CD4-positive, alpha-beta T cell treated with Interleukin-15 for 4 hours (primary cell): ENCODE results near the gene INSYN2B.

Source experiments
- DNase-seq: peaks from one replicate; pipeline ENCODE4 v3.0.0-alpha.2; 2020; ENCODE audit warnings: low spot score

INSYN2B gene

DNA sequence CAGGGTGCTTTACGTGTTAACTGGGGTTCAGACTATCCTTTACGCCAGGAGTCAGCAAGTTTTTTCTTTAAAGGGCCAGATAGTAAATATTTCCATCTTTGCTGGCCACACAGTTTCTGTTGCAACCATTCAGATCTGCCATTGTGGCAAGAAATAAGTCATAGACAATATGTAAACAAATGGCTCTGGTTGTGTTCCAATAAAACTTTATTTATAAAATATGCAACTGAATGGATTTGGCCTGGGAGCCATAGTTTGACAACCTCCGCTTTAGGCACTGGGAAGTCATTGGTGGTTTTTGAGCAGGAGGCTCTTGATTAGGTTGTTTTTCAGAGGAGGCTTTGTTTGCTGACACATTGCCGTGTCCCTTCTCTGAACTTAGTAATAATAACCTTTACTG lies 90.7 kb downstream of the INSYN2B start:
- no peak for DNase-seq

DNA sequence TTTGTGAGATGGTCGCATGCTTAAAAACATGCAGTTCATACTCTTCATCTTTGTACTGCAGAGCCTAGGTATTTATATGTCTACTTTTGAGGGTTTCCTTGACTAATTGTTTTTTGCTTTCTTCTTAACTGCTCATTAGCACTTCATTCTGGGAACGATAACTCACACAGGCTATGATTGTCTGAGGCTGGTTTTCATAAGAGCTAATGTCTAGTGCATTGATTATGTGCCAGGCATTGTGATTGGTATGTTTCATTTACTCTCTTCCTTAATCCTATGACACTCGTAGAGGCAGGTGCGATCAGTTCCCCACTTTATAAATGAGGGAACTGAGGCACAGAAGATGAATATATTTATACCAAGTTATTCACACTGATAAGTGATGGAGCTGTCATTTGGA lies 93.6 kb downstream of the INSYN2B start:
- no peak for DNase-seq

- no peak for DNase-seq
Observed at GRCh38 chr5:169886033-169886432, 94.3 kb downstream of the INSYN2B start.

- DNase-seq: no peak
Observed at GRCh38 chr5:169881702-169882303, 98.5 kb downstream of the INSYN2B start.

DNA sequence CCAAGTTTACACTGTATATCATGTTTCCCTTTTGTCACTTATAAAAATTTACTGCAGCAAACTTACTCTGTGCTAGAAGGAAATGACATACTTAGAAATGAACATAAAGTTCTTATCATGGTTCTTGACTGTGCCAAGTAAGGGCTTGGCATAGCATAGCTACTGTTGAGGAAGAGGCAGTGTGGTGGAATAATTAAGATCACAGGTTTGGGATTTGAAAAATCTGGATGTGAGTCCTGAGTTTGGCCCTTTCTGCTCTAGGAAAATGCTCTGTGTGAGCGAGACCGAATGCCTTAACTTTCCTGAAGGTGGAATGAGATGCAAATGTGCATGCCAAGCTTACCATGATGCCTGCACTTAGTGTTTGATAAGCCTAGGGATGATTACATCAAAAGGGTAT lies 99.5 kb downstream of the INSYN2B start:
- DNase-seq: no peak

DNA sequence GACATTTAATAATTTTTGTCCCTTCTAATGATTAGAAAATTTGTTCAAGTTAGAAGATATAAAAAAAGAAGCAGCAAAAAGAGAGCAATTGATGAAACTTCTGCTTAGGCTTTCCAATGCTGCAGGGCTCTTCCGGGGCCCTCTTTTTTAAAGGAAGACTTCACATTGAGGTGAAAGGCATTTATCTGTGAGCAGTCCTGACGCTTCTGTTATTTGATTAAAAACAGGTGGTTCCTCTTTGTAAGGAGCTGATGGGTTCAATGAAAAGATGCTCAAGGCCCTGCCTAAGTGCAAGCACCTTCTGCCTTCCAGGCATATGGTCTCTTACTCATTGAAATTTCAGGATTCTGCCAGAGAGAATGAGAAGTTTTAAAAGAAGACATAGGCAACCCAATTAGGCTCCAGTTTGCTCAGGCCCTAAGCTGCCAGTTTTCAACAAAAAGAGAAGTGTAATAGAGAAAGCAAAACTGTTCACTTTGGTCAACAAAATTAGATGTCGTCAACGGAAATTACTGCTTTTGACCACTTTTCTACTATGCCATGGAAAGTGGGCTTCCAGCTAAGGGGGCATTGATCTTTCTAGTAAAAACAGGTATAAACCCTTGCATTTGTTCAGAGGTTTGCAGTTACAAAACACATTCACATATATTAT lies 100.2 kb downstream of the INSYN2B start:
- no peak for DNase-seq

- no peak for DNase-seq
Observed at GRCh38 chr5:169876386-169876785, 103.9 kb downstream of the INSYN2B start.

GRCh38 chr5:169875731-169876130 lies 104.6 kb downstream of the INSYN2B start:
- no peak for DNase-seq

GRCh38 chr5:169875091-169875728 lies 105.1 kb downstream of the INSYN2B start:
- no peak for DNase-seq

DNA sequence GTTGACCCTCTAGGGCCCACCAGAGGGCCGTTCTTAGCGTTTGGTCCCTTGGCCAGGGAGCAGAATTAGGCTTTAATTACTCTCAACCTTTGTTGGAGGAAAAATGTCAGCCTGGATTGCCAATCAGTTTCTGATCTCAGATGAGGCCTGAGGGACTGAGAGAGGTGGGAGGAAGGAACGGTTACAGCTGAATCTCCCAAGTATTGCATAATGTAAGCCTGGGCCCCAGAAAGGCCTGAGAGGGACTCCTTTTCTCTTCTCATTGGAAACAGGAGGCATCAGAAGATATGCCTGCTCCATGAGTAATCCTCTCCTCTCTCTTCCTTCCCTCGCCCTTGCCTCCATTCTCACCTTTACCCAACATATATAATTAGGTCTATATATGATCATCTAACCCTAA lies 105.7 kb downstream of the INSYN2B start:
- DNase-seq: no peak

- no peak for DNase-seq
Observed at GRCh38 chr5:169873642-169874041, 106.7 kb downstream of the INSYN2B start.

GRCh38 chr5:169871826-169872490 lies 108.3 kb downstream of the INSYN2B start:
- DNase-seq: no peak

GRCh38 chr5:169870211-169870610 lies 110.1 kb downstream of the INSYN2B start:
- DNase-seq: no peak

- no peak for DNase-seq
Observed at GRCh38 chr5:169869066-169869465, 111.2 kb downstream of the INSYN2B start.

DNA sequence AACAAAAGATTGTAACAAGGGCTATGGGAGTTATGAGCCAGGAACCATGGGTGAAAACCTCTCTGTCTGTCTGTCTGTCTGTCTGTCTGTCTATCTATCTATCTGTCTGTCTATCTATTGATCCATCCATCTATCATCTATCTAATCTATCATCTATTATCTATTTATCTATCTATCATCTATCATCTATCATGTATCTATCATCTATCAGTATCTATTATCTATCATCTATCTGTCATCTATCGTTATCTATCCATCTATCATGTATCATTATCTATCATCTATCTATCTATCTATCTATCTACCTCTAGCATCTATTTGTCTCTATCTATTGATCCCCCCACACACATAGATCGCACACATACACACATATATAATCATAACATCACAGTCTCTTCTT lies 112.9 kb downstream of the INSYN2B start:
- no peak for DNase-seq

- no peak for DNase-seq
Observed at GRCh38 chr5:169864483-169864882, 115.8 kb downstream of the INSYN2B start.

DNA sequence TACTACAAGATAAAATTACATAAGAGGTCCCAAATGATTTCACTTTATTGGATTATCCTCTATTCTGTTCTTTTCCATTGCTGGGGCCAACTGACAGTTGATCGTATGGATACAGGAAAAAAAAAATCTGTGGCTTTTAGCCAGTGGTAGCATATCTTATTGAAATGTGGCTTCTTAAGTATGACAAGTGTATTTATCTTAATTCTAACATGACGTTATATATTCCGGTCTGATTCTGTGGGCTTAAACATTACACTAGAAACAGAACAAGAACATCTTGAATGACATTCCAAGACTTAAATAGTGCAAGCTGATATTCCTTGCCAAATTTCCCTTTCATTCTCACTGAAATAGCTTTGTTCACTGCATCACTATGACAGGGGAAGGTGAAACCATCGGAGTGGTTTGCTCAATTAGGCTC lies 117.9 kb downstream of the INSYN2B start:
- DNase-seq: no peak

GRCh38 chr5:169861934-169862333 lies 118.4 kb downstream of the INSYN2B start:
- DNase-seq: no peak

GRCh38 chr5:169861433-169861832 lies 118.9 kb downstream of the INSYN2B start:
- DNase-seq: no peak

GRCh38 chr5:169860585-169860984 lies 119.7 kb downstream of the INSYN2B start:
- no peak for DNase-seq

DNA sequence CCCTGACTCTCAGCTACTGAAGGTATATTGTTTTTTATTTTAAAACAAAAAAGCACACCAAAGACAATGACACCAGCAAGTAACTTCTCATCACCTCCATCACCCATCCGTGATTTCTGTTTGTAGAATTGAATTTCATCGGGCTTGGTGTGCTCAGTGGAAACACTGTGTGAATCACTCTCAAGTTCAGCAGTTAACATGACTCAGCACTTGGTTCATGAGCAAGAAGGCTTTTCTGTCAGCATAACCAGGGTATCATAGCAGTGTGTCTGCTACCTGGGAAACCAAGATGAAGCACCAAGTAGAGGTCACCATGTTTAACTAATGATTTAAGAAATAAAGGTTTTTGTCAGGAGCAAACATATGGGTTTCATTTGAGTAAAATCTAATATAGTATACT lies 123.7 kb downstream of the INSYN2B start:
- DNase-seq: no peak

GRCh38 chr5:169851321-169851850 lies 128.9 kb downstream of the INSYN2B start:
- no peak for DNase-seq

DNA sequence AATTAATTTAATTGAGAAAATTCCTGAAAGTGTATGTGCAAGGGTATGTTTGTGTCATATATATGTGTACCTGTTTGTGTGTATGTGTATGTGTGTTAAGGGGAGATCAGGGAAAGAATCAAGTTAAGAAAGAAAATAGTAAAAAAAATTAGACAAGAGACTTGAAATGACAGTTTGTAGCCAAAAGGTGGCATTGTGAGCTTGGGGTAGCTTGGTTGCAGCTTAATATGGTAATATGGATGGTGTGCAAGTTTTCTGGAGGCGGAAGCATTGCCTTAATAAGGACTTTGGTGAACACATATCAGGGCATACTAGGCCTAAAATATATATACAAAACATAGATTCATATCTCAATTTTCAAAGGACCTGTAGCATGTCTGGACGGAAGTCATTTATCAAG lies 129.9 kb downstream of the INSYN2B start:
- no peak for DNase-seq
